Measurements from ENCODE around the gene DPF1.

The DPF1 gene

DNA sequence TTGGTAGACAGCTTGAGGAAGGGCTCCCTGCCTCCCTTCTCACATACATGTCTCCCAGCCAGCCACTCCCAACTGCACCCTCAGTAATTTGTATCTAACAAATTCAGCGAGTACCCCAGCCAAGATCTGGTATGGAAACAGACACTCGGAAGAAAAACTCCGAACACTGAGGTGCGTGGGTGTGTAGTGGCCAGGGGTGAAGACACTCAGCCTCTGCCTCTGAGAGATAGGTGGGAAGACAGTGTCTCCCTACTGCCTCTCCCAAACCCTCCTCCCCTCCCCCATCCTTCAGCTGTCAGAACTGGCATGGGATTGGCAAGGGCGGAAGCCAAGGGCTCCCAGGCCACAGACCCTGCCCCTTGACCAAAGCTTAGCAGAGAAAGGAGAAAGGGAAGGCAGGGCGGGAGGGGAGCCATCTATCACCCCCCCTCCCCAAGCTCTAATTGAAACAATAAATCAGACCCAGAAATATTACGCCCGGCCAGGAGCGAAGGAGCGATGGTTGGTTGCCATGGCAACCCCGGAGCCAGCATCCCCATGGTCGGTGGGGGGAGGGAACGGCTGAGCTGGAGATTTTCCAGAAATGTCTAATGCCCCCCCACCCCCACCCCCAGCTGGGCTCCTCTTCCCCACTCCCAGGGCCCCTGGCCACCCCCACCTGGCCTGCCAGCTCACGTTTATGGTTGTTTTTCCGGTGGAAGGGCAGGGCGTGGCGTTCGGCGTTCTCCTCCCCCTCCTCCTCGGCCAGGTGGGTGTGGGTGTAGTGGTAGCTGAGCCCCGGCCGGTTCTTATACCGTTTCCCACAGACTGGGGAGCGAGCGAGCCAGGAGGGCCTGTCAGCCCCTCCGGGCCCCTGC, 7.0 kb downstream of the DPF1 start:
- no peak for DNase-seq

DNA sequence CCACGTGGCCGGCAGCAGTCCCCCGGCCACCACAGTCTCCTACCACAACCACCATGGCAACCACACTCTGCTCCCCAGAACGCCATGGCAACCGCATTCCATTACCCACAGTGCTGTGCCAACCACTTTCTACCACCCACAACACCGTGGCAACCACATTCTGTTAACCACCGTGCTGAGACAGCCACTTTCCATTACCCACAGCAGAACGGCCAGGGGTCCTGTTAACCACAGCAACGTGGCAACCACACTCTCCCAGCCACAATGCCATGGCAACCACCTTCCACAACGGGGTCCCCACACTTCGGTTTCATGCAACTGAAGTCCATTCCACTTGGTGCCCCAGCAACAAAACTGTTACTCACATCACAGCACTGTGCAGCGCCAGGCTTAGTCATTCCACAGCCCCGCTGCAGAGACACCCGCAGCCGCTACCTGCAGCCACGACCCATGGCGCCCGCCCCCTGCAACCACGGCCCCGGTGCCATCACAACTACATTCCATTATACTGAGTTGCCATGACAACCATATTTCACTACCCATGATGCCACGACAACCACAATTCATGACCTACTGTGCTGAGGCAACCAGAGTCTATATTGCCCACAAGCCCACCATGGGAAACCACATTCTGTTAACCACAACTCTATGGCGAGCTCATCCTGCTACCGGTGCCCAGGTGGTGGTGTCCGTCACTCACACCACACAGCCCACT, 10.0 kb downstream of the DPF1 start:
- peak; percentile 63 for DNase-seq

DNA sequence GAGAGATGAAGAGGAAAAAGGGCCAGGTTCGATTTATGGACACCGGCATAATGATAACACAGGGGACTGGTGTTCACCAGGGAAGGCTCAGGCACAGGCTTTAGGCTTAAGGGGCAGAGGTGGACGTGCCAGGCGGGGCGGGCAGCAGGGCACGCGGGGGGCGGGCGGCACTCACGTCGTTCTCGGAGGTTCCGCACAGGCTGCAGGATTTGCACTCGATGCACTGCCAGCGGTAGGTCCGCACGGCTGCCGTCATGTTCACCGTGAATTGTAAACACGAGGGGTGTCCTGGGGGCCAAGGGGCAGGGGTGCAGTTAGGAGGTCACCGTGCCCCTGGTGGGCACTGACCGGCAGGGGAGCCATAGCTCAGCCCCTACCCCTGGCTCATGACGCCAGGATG, 10.6 kb downstream of the DPF1 start:
- no peak for DNase-seq

DNA sequence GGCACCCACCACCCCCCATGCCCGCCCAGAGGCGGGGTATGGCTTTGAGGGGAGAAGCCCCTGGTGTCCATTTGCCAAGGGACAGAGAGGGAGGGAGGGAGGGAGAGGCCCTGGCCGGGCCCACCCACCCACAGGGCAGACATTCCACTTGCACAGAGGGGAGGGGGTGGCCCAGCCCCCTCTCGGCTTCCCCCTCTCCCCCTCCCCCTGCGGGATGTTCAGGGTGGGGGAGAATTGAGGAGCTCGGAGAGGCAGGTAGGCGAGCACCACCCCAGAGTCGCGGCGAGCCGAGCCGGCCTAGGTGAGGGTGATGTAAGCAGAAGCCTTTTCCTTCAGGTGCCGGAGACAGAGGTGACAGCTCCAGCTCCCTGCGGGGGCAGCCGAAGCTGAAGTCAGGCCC, 12.3 kb downstream of the DPF1 start:
- no peak for DNase-seq

DNA sequence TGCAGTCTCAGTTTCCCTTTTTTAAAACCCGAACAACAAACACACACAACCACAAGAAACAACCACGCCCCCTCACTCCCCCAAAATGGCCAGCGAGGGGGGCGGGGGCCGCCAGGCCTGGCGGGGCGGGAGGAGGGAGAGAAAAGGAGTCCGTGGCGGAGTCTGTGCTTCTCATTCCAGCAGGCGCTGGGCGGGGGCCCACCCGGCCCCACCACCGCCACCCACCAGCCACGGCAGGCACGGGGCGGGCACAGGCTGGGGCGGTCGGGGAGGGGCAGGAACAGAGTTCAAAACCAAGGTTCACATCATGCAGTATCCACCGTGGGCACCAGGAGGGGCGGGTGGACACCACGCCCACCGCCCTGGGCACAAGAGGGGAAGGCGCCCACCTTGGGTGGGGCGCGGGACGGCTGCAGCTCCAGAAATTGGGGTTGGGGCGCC, 12.9 kb downstream of the DPF1 start:
- no peak for DNase-seq

DNA sequence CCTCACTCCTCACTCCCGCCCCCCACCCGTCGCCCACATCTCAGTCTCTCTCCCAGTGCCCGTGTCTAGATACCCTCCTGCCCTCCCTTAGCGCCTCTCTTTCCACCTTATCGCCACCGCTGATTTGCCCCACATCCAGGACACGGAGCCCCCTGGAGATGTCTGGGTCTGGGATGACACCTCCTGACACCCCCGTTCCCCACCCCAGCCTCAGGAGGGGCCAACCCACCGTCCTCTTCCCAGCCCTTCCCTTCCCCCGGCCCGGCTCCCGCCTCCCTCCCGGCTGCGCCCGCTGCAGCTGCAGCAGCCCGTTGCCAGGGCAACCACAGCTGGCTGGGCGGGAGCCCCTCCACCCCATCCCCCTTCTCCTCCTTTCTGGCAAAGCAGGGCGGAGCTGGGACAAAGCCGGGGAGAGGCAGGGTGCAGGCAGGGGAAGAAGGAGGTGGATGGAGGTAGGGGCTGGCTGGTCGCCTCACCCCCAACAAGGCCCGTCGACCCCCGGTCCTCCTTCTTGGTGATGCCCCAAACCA, 13.5 kb downstream of the DPF1 start:
- DNase-seq, result peak; percentile 58

DNA sequence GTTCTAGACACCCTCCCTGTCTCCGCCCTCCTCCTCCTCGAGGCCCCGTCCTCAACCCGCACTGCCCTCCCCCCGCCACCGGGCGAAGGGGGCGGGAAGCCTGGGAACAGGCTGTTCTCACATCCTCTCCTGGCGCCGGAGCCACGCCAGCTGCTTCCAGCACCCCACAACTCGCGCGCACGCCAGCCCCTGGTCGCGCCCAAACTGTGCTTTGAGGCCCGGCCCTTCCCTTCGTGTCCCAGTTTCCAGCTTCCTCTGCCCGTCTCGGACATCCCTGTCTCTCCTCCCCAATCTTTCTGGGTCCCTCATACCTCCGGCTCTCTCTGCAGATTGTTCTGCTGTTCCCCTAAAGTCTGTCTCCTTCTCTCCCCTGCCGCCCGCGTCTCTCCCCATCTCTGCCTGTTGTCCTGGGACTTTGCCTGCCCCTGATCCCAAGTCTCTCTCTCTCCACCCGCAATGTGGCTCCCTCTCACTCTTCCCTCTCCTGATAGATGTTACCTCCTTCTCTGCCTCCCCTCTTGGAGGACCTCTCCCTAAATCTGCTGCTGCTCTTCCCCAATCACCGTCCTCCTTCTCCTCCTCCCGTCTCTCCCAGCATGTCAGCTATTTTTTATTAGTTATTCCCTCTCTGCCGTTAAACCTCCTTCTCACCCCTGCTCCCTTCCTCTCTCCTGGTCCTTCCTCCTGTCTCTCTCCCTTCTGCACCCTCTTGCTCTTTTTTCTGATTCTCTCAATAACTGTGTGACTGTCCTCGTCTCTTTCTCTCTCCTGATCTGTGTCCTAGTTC, 14.2 kb downstream of the DPF1 start:
- peak; percentile 37 for DNase-seq

DNA sequence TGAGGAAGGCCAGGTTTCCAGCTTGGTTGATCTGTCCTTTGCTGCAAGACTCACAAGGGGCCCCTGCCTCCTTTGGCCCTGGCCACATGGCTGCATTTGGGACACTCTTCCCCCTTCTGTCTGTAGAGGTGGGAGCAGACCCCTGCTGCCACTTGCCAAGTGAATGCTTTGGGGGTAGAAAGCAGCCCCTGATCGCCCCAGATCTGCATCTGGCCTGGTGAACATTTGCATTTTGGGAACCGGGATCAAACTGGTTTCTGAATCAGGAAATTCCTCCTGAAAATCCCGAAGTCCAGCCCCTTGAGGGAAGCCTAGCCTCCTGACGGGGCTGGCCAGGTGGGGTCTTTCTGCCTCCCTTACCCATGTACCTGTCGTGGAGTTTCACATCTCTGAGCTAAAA, 14.9 kb downstream of the DPF1 start:
- no peak for DNase-seq

DNA sequence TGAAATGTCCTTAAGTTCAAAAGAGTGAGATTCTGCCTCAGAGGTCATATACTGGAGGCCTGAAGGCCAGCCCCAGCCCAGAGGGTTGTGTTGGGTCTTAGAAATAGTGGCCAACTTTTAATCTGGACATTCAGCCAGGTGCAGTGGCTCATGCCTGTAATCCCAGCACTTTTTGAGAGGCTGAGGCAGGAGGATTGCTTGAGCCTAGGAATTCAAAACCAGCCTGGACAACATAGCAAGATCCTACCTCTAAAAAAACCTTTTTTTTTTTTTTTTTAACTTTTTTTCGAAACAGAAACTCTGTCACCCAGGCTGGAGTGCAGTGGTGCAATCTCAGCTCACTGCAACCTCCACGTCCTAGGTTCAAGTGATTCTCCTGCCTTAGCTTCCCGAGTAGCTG, 15.5 kb downstream of the DPF1 start:
- no peak for DNase-seq

DNA sequence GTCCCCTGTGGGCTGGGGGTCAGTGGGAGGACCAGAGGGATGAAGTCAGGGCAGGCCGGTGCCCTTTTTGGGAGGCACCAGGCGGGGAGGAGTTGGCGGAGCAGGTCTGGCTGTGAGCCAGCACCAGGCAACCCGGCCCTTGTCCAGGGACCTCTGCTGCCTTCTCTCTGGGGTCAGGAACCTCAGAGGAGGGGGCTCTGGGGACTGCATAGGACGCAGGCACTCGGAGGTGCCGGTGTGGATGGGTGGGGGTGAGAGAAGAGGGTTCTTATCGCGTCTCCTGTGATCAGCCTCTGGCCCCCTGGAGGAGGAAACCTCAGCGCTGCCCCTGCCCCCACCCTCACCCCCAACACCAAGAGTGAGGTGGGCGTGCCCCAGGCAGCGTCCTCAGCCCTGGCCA, 16.5 kb downstream of the DPF1 start:
- no peak for DNase-seq

DNA sequence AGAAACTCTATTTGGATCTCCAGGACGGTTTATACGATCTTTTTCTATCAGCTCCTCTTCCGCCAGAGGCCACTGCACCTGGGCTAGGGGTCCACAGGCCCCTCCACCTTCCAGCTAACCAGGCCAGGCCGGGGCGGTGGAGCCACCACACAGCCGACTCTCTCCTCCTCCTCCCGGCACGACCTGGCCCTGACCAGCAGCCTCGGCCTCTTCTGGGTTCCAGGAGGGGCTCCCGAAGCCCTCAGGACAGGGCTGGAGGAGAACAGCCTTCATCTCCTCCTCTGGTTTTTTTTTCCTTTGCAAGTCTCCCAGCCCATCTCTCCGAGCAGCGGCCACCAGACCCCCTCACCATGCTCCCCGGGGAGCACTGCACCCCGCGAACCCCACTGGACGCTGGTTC, 17.1 kb downstream of the DPF1 start:
- DNase-seq, result no peak

DNA sequence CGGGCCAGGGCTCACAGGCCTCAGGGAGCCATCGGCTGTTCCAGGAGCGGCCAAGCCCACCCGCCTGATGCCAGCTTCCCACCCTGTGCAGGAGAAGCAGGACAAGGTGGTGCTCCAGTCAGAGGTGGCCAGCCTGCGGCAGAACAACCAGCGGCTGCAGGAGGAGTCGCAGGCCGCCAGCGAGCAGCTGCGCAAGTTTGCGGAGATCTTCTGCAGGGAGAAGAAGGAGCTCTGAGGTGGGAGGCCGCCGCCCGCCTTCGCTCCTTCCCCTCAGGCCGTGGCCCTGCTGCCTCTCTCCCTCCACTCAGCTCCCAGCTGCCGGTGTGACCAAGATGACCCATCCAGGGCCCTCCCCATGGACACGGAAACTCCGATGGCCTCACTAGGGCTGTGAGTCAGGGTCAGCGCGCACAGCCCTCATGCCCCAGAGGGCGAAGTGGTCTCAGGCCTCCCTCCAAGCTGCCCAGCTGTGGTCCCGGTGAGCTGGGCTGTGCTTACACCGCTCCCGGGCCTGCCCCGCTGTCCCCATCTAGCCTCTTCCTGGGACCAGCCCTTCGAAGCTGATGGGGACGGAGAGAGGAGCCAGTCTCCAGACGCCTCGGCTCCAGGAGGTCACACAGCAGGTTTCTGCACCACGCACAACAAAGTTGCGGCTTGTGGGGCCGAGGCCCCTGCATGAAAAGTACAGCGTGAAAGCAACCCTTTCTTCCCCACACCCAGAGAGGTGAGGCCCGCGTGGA, 17.8 kb downstream of the DPF1 start:
- DNase-seq, result no peak

DNA sequence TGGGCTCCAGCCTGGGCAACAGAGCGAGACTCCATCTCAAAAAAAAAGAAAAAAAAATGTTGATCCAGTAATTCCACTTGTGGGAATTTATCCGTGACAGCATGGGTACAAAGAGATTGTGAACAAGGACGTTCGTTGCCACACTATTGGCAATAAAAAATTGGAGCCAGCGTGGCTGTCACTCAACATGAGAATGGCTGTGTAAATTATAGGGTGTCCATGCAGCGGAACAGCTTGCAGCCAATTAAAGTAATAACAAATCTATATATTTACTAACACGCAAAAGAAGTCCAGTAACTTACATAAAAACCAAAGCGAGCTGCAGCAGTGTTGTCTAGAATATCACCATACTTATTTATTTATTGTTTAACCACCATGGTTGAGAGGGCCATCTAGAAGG, 19.3 kb downstream of the DPF1 start:
- no peak for DNase-seq

DNA sequence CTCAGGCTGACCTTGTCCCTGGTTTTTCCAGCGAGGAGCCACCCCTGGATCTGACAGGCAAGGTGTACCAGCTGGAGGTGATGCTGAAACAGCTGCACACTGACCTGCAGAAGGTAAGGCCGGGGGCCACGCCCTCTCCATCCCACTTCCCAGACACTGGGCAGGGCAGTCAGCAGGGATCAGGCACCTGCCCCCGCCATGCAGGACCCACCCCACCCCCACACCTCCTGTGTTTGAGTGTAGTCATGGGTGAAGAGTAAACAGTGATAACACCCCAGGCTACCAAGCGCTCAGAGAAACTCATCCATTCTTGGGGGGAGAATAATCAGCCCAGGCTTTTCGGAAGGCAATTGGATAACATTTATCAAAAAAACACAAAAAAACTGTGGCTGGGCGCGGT, 19.9 kb downstream of the DPF1 start:
- DNase-seq, result no peak

DNA sequence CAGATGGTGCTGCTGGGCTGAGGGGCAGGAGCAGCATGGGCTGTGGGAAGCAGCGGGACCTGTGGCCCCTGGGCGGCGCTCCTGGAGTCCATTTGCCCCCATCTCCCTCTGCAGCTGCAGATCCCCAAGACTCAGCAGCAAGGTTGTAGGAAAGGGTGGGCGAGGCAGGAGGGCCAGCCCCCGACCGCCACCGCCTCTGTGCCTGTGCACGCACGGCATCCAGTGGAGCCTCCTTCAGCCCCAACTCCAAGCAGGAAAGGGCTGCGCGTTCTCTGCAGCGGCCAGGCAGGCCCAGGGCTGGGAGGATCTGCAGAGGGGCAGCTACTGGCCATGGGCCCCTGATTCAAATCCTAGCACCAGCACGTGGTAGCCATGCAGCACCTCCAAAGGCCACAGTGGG, 20.8 kb downstream of the DPF1 start:
- DNase-seq, result no peak

DNA sequence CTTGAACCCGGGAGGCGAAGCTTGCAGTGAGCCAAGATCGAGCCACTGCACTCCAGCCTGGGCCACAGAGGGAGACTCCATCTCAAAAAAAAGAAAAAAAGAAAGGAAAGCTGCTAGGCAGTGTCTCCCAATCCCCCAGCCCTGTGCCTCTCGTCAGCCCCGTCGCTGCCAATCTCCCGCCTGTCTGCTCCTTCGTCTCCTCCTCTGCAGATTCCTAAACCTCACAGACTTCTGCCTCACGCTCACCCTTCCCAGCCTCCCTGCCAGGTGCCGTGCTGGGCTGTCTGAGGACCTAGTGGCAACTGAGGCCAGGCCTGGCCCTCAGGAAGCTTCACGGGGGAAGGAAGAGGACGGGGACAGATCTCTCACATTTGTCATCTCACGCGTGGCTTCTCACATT, 21.5 kb downstream of the DPF1 start:
- DNase-seq, result no peak

DNA sequence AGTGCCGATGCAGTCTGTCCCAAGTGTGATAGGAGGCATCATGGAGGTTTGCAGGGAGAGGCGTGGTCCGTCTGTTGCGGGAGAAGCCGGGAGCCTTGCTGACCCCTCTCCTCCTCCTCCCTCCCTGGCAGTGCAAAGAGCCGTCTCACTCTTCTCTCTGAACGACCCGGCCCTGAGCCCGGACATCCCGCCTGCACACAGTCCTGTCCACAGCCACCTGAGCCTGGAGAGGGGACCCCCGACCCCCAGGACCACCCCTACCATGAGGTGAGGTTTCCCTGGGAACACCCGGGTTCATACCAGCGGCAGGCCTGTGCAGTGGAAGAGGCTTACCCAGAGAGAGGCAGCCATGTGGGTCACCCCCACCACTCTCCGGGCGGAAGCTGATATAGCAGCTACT, 22.3 kb downstream of the DPF1 start:
- DNase-seq, result no peak

DNA sequence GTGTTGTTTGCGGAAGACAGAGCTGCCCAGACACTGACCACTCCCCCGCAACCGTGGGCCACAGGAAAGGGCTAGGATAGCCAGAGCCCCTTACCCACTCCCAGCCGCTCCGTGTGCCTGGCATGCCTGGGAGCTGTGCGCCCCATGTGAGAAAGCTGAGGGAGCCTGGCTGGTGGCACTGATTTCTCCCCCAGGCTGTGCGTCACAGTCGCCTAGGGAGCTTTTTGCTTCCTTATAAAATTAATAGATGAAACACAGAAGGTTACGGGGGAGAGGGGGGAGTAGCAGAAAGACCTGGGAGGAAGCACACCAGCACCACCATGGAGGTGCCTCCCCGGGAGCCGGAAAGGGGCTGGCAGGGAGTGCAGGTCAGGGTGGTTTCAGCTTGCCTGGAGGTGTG, 24.7 kb downstream of the DPF1 start:
- DNase-seq, result no peak

DNA sequence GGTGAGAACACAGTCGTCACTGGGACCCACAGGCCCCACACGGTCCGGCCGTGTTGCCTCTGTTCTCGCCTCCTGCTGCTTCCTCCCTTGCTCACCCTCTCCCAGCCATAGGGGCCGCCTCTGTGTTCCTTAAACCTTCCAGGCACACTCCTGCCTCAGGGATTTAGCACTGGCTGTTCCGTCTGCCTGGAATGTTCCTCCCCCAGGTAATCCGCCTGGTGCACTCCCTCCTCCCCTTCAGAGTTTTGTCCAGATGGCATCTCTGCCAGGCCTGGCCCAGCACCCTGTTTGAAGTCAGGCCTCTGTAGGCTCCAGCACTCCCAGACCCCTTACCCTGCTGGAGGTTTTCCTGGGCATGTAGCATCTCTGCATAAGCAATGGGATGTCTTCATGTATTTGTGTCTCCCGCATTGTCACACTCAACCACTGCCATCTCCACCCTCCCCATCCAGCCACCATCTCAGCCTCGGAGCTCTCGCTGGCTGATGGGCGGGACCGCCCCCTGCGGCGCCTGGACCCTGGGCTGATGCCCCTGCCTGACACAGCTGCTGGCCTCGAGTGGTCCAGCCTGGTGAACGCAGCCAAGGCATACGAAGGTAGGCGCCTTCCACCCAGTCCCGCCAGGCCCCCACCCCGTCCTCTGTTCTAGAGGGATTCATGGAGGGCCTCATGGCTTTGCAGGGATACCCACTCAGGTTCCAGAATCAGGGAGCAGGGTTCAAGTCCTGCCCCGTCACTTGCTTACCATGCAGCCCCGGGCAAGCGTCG, 25.9 kb downstream of the DPF1 start:
- DNase-seq, result no peak

DNA sequence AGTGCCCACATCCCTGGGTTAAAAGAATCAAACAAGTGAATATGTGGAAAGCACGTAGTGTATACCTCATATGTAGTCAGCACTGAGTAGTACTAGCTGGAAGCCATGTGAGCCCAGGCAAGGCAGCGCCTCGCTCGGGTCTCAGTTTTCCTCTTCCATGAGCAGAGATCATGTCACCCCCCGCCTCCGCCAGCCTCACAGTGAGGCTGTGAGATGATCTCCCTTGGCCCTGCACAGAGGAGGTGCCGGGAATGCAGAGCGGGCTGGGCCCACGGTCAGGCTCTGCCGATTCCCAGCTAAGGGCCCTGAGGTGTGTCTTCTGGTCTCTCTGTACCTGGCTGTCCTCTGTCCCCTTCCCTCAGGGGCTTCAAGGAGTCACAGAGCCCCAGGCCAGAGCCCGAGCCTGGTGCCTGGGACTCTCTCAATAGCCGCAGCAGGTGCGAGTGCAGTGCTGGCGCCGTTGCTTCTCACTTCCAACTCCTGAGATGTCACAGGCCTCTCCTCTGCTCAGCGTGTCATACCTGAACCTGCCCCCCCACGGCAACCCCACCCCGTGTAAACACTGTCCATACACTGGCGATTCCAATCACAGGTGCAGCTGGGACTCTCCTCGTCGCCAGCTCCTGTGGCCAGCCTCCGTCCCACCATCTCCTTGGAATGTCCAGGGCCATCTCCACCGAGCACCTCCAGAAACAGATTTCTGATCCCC, 26.9 kb downstream of the DPF1 start:
- no peak for DNase-seq

DNA sequence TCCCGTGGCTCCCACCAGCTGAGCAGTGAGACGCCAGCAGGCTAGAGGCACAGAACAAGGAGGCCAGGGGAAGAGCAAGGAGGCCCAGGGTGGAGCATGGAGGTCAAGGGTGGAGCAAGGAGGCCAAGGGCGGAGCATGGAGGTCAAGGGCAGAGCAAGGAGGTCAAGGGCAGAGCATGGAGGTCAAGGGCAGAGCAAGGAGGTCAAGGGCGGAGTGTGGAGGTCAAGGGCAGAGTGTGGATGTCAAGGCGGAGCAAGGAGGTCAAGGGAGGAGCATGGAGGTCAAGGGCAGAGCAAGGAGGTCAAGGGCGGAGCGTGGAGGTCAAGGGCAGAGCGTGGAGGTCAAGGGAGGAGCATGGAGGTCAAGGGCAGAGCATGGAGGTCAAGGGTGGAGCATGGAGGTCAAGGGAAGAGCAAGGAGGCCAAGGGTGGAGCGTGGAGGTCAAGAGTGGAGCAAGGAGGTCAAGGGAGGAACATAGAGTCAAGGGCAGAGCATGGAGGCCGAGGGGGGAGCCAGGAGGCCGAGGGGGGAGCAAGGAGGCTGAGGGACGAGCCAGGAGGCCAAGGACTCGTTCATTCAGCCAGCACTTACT, 27.7 kb downstream of the DPF1 start:
- no peak for DNase-seq

Data from fibroblast of skin of right quadriceps (primary cell).